GM21576 (cell line): ENCODE results near the gene MACF1.
"Not testable (repeated sequence)": the region's sequence is repeated elsewhere in the genome, so short reads cannot be mapped to it uniquely, and the experiment has no call there.

ENCODE experiments used
- ATAC-seq: cut with Tn5 transposase; IDR thresholded peaks from one replicate; pipeline ENCODE4 v1.9.1; 2021; ENCODE audit warnings: mild to moderate bottlenecking, moderate library complexity; ENCODE audit not compliant: unreplicated experiment

MACF1 gene

DNA sequence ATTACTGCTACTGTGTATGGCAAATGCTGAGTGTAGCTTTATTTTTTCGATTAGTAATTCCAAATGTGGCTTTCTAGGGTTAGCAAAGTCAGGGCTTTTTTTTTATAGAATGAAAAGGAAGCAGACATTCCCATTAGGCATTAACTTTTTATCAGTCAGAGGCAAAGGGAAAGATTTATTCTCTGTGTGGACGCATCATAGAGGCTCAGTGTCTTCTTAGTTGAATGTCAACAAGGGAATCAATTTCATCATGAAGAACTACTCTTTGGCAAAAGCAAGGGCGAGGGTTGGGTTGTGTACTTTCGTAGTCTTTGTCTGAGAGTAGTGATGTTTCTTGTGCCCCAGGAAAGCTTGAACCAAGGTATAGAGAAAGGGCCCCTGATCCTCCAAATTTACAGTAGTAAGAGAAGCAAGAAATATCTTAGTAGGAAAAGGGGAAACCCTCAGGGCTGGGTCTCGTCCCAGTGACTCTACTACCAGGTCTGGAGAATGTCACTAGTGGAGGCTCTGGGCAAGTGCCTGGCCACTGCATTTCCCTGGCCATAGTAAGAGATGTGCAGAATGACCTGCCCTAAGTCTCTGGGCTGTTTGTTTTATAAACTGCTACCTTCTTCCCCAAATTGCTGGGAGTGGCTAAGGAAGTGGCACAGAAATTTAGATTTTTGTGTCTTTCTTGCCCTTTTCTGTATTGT lies 30.0 kb upstream of the MACF1 start:
- no peak for ATAC-seq

DNA sequence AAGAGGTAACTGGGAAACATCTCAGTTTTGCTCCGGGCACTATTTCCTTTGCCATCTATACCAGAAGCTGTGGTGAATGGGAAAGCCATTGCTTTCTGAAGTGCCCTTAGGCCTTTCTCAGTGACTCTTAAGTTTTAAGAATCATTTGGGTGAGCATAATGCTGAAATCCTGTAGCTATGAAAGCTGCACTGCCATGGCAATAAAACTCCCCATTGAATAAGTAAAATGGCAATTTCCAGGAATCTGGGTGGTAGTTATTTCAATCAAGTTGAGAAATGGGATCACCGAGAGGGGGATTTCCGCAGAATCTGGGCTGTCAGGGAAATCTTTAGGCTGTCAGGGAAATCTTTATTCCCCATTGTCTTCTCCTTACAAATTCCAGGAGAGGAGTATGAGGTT lies 26.8 kb upstream of the MACF1 start:
- no peak for ATAC-seq

DNA sequence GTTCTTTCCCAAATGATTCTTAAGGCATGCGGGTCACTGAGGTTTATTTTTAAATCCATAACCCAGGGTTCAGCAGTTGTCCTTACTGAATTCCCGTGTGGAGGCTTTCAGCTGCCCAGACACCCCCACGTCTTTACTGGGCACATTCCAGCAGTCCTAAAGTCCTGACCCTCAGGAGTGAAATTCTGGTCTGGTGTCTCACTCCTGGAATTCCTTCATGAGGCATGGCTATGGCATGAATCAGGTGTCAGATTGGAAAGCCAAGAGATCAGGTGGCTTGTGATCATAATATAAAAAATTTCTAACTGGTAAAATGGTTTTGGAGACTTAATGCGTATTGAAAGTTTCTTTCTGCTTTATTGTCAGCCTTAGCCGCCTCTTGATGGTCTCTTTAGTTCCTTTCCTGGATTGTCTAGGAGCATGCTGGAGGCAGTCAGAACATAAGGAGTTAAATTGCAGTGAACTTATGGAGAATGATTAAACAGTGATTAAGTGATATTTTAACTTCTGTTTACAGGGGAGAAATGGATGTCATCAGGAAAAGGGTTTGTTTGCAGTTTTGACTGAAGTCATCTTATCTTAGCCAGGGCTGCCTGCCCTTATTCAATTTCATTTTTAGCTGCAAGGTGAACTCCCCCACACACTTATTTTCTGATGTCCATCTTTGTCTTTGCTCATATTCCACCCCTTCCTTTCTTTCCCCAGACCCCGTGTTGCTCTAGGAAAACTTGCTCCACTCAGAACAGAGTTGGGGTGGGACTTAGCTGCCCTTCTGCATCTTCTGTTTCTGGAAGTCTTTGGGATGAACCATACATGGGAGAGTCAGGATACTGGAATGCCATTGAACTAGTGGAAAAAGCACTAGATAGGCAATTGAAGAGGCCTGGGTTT lies 25.7 kb upstream of the MACF1 start:
- ATAC-seq = no peak

DNA sequence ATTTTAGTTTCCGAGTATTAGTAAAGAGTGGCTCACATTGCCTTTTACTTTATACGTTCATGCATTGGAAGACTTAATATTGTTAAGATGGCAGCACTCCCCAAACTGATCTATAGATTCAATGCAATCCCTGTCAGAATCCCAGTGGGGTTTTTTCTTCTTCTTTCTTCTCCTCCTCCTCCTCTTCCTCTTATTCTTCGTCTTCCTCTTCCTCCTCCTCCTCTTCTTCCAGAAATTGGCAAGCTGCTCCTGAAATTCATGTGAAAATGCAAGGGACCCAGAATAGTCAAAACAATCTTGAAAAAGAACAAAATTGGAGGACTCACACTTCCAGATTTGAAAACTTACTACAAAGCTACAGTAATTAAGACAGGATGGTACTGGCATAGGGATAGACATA lies 23.2 kb upstream of the MACF1 start:
- no peak for ATAC-seq

DNA sequence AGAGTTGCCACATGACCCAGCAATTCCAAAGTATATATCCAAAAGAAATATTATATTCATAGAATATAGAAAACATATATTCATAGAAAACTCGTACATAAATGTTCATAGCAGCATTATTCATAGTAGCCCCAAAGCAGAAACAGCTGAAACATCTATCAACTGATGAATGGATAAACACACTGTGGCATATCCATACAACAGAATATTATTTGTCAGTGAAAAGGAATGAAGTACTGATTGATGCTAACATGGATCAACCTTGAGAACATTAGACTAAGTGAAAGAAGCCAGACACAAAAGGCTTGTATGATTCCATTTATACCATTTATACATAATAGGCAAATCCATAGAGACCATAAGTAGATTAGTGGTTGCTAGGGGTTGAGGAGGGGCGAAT lies 21.7 kb upstream of the MACF1 start:
- no peak for ATAC-seq

DNA sequence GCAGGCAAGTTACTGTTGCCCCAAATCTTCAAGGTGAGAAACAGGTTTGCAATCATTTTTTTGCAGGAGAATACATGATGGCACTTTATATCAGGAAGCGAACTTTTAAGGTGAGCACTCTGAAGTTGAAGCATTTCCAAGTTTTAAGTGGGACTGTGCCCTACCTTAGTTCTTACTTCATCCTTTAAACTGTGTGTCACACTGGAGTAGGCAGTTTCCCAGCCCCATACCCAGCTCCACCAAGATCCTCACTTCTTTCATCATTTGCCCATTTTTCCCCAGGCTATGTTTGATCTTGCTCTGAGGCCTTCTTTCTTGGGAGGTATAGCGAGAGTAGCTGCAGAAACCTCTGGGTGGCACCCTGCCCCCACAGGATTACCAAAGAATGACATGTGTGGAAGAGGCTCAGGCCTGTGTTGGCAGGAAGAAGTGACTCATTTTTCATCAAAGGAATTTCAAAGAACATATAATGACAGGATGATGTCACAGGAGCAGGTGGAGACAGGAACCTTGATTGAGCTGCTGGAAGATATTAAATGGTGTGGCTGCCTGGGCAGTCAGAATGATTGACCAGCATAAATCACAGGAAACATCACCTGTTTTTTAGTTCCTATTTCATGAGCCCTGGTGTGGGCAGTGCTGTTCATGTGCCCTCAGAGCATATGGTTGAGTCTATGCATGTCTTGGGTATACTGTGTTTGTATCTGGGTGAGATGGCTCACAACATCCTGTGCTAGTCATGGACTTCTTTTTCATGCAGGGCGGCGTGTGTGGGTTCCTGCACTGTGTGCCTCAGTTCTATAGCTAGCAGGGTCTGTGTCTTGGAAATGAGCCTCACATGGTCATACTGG lies 20.8 kb upstream of the MACF1 start:
- ATAC-seq = no peak

DNA sequence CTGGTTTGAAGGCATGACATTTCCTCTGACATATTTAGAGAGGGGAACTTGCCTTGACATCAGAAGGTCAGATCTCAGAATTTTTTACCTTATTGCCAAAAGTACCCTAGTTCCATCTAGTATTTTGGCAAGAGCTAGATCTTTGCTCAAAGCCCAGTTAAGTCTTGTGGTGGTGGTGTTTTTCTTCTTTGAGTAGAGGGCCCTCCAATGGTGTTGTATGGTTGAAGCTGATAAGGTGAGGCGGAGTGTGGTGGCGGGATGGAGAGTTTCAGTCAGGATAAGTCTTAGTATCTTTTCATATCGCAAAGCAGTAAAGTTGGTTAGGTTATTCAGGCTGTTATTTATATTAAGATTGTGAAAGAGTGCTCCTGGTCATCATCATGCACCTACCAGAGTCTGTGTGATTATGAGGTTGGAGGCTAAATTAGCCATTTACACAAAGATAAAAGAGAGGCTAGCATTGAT lies 20.1 kb upstream of the MACF1 start:
- no peak for ATAC-seq

DNA sequence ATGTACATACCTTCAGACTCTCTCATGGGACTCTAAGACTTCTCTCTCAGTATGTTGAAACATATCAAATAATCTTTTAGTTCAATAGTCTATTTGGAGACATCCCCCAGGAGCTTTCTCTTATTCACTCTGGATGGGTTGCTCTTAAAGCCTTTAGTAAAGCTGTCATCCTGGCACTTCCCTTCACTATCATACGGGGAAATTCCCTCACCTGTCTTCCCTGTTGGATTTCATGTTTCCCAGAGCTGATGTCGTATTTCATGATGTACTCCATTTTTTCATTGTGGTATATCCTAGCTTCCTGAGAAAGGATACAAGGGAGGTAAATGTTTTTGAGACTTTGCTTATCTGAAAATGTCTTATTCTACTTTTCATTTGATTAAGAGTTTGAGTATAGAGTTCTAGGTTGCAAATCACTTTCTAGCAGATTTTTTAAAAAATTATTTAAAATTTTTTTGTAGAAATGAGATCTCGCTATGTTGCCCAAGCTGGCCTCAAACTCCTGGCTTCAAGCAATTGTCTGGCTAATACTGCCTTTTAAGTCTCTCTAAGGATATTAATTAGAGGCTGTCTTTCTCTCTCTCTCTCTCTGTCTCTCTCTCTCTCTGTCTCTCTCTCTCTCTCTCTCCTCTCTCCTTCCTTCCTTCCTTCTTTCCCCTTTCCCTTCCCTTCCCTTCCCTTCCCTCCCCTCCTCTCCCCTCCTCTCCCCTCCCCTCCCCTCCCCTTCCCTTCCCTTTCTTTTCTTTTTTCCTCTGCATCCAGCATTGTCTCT lies 17.0 kb upstream of the MACF1 start:
- ATAC-seq = no peak

DNA sequence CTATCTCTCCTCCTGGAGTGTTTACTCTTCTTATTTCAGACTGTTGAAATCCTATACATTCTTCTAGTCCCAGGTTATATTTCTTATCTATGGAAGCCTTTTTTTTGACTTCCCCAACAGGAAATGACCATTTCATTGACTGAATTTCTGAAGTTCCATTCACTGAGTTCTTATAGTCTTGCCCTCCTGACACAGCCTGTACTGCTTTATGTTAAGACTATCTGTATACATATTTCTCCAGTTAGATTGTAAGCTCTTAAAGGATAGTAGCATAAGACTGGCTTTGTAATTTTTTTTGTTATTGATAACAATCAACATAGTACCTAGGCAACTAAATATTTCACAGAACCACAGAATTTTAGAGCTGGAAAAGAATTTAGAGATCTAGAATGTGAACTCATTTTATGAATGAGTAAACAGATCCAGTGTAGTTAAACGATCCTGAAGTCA lies 14.9 kb upstream of the MACF1 start:
- ATAC-seq = no peak

DNA sequence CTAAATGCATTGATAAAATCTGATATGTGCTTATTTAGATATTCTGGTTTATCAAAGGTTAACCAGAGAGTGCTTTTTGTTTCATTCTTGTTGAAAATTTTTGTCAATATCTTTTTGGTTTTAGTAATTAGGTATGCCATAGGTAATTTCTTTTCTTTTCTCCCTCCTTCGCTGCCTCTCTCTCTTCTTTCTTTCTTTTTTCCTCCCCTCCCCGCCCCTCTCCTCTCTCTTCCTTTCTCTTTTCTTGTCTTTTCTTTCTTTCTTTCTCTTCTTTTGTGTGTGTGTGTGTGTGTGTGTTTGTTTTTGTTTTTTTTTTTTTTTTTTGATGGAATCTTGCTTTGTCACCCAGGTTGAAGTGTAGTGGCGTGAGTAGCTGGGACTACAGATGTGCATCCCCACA lies 14.4 kb upstream of the MACF1 start:
- no peak for ATAC-seq

DNA sequence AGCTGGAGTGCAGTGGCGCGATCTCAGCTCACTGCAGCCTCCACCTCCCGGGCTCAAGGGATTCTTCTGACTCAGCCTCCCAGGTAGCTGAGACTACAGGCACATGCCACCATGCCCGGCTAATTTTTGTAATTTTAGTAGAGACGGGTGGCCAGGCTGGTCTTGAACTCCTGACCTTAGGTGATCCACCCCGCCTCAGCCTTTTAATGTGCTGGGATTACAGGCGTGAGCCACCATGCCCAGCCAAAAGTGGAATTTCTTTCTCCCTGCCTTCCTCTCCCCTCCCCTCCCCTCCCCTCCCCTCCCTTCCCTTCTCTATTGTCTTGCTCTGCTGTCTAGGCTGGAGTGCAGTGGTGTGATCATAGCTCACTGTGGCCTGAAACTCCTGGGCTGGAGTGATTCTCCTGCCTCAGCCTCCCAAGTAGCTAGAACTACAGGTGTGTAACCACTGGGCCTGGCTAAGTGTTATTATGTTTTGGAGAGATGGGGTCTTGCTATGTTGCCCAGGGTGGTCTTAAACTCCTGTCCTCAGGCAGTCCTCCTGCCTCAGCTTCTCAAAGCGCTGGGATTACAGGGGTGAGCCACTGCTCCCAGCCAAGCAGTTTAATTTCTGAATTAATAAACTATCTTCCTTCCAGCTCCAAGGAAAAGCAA lies 10.0 kb upstream of the MACF1 start:
- ATAC-seq = no peak

DNA sequence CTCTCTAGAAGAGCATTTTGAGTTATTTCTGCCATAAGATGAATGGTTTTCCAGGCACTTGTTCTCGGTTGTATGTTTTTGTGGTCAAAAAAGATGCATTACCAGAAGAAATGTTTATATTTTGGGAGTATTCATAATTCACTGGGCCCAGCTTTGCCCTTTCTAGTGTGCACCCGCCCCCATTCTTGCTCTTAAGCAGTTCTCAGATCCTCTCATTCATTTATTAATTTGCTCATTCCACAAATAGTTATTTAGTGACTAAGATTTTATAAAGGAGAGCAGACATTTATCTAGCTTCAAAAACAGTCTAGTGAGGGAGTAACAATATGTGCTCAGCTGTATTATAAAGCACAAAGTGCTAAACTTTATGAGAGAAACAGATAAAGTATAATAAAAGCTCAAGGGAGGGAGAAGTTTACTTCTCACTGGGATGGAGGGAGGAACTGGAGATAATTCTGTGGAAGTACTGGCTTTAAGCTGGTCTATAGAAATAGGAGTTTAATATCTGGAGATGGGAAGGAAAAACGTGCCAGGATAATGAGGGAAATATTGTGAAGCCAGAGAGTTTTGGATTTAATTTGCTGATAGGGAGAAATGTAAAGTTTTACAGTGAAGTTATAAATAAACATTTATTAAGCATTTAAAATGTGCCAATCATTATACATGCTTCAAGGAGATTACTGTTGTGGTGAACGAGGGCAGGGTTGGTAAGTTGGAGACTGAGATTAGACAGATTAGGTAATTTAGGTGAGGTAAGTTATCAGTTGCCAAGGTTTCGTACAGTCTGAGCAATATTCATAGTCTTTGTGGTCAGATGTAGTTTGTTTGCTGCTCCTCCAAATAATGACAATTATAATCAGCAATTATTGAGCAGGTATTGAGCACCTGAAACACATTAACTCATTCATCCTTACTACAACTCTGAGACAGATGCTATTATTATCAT lies 9.1 kb upstream of the MACF1 start:
- no peak for ATAC-seq

DNA sequence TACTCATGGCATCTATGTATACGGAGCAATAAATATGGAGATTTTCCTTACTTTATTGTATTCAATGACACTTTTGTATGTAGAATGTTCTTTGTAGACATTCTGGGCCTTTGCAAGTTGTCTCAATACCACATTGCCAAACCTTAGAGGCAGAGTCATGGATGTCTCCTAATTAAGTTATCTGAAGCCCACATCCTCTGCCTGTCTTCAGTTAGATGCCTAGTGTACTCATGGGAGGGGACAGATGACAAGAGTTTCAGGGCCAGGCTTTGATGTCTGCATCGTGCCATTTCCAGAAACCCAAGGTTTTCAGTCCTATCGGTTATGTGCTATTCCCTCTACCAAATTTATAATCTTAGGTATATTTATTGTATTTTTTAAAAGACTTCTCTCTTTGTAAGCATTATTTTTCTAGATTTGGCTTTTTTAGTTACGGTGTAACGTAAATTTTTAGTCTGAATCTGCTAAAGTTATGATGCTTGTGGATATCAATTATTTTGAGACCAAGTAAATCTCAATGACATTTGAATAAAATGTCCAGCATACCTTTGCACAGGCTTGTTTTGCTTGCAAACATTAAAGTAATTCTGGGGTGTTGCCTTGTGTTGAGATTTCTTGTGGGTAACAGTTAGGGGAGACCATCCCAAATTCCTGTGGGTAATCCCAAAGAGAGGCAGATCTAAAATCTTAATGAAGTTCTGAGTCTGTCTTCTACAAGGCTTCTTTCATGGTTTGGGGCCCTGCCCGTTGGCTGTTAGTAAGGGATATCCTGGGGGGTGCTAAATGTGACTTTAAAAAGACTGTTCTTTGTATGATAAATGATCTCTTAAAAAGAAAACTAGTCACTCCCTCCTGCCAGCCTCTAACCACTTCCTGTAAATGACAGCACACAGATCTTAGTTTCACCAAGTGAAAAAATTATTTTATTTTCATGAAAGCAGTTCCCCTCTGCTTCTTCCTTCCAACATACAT lies 8.0 kb upstream of the MACF1 start:
- ATAC-seq = no peak

DNA sequence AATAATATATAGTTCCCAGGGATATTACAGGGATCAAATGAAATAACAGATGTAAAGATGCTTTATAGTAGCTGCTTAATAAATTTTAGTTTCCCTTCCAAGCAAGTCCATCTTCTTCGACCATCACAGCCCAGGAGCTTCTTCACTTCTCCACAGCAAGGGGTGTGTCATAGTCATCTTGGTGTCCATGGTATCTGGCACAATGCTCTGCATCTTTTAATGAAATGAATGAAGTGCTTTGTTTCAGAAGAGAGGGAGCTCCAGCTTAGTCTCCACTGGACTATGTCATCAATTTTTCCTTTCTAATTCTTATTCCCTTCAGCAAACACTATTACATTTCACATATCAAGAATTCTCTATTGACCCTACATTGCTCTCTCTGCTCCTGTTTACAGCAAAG lies 4.9 kb upstream of the MACF1 start:
- no peak for ATAC-seq

DNA sequence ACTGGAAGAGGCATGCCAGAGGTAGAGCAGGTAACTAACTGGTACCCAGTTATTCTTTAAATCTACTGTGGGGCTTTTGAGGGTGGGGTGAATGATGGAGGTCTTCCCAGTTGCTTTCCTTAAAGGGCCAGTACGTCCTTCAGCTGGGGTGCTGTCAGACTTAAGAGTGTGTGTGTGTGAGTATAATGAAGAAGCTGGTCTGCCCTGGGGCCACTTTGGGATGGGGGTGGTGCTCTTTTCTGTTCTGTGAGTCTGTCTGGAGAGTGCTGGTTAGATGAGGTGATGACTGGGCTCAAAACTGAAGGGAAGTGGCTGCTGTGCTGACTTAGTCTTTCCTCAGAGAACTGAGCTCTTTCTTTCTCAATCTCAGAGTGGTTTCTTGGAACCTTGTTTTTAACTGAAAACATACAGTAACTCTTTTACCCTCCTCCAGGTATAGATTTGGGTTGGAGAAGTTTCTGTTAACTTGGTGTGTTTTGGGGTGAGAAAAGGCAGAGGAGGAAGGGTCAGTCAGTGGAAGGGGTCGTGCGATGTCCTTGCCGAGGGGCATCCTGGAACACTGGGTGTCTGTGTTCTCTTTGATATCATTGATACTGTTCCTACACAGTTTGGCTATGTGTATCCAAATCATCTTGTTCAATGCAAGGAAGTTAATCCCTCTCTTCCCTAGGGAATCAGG lies 746 bp downstream of the MACF1 start:
- ATAC-seq = no peak

DNA sequence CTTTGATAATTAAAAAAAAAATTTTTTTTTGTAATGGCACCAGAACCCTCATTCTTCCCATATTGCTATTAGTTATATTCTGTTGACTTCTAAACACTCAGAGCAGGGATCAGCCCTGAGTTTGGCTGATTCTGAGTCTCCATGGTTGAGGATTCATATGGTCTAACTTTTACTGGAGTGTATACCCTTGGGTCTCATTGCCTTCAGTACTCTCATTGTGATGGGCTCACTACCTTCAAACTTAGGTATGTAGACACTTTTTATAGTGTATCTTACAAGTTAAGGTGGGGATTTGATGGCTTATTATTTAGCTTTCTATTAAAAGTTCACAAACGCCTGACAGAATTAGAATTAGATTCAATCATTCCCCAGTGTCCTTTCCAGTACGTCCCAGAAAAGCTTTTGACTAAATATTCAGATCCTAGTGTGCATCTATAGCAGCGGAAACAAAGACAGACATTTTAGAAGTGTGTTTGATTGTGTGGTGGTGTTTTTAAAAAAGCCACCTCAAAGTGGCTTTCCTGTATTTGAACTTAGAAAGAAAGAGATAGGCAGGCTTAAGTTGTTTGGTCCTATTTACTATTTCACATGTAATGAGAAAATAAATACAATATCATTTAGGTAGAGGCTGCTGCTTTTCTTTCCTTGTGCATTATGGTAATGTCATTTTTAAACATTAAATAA lies 1.4 kb downstream of the MACF1 start:
- ATAC-seq = no peak

DNA sequence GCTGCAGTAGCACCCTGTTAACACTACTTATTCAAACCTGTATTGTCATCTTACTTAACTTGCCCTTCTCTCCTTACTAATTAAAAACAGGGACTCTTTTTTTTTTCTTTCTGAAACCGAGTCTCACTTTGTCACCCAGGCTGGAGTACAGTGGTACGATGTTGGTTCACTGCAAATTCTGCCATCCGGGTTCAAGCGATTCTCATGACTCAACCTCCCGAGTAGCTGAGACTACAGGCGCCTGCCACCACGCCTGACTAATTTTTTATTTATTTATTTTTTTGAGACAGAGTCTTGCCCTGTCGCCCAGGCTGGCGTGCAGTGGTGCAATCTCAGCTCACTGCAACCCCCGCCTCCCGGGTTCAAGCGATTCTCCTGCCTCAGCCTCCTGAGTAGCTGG lies 3.9 kb downstream of the MACF1 start:
- ATAC-seq = not testable (repeated sequence)
